Measurements from ENCODE around the gene SSR4. TPM values are rescaled to one million over a fixed set of nuclear protein-coding genes. Genes with fewer than 3 reads are reported as not detected.

SSR4 gene
- total and polyA plus RNA-seq, 2 of the 13 experiments (the other 11 are each of a cell fraction or from before 2014, with no cell fraction given) = 214 to 288 TPM

- no peak for TF ChIP-seq RXRB (CRISPR knock-in tag; IDR thresholded peaks at IDR 0.05; ENCODE audit: borderline replicate concordance)
Observed at GRCh38 chrX:153775293-153776119, 19.0 kb upstream of the SSR4 start (continued).

GRCh38 chrX:153776120-153776599 lies 18.3 kb upstream of the SSR4 start:
- FAIRE-seq (no peak), DNase-seq (ENCODE audit: low spot score) (no peak), ATAC-seq (no peak)
- WGBS (ENCODE audit: low lambda C conversion rate) = 93% methylated on average over 16 of the region's 20 CpGs
- no TSS peak for BruUV-seq (replicated peaks)
- Histone ChIP-seq H3K27me3 (ENCODE audit: control insufficient read depth in 1 of 2, insufficient read depth in 2 of 2, low read length in 2 of 2) (no peaks in the 10 kb centered on the region), H3K27ac (ENCODE audit: extremely low read length, insufficient read depth, low read length) (no peak overlapping the region), H3K9me3 (ENCODE audit: low read length) (no peaks in the 10 kb centered on the region), H3K4me2 (ENCODE audit: low read depth, low read length) (no peak overlapping the region), H4K20me1 (ENCODE audit: insufficient read depth, low read length) (no peaks in the 10 kb centered on the region), H2AFZ (ENCODE audit: low read length) (no peak overlapping the region), H3K36me3 (replicated peaks in 1 of 2; ENCODE audit: control insufficient read depth in 1 of 2, insufficient read depth in 2 of 2, low read length in 2 of 2) (no peaks in the 10 kb centered on the region), H3K4me1 (ENCODE audit: insufficient read depth, low read length) (no peaks in the 10 kb centered on the region), H3K4me3 (replicated peaks in 1 of 3; ENCODE audit: insufficient read depth in 1 of 3, low read depth in 2 of 3, low read length in 3 of 3) (no peak overlapping the region), H3K9ac (ENCODE audit: insufficient read depth, low read depth, low read length) (no peak overlapping the region), H3K79me2 (ENCODE audit: insufficient read depth, low read length) (no peaks in the 10 kb centered on the region)
- ChIA-PET CTCF (ENCODE audit: low intra/inter-chr PET ratio, low total read pairs) (no interaction called here), POLR2A (no interaction called here)
- in situ Hi-C loops (cut with HindIII; ENCODE audit: extremely low pct_ligation_motif_present, low pct_unique_long_range_greater_than_20kb) (no loop called here), intact Hi-C loops (cut with micrococcal nuclease; ENCODE audit: unreplicated experiment) (no loop called here)
- no peak for TF ChIP-seq ZNF30 (CRISPR knock-in tag; IDR thresholded peaks at IDR 0.05)
- no peak for TF ChIP-seq SP4 (CRISPR knock-in tag; IDR thresholded peaks at IDR 0.05)
- TF ChIP-seq, protein P1, sequence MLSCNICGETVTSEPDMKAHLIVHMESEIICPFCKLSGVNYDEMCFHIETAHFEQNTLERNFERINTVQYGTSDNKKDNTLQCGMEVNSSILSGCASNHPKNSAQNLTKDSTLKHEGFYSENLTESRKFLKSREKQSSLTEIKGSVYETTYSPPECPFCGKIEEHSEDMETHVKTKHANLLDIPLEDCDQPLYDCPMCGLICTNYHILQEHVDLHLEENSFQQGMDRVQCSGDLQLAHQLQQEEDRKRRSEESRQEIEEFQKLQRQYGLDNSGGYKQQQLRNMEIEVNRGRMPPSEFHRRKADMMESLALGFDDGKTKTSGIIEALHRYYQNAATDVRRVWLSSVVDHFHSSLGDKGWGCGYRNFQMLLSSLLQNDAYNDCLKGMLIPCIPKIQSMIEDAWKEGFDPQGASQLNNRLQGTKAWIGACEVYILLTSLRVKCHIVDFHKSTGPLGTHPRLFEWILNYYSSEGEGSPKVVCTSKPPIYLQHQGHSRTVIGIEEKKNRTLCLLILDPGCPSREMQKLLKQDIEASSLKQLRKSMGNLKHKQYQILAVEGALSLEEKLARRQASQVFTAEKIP (CRISPR knock-in tag; IDR thresholded peaks at IDR 0.05; ENCODE audit: borderline replicate concordance) = no peak
- TF ChIP-seq, protein P2, sequence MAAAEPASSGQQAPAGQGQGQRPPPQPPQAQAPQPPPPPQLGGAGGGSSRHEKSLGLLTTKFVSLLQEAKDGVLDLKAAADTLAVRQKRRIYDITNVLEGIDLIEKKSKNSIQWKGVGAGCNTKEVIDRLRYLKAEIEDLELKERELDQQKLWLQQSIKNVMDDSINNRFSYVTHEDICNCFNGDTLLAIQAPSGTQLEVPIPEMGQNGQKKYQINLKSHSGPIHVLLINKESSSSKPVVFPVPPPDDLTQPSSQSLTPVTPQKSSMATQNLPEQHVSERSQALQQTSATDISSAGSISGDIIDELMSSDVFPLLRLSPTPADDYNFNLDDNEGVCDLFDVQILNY (CRISPR knock-in tag; conservative IDR thresholded peaks at IDR 0.05) = no peak
- TF ChIP-seq ZNF761 (CRISPR knock-in tag; conservative IDR thresholded peaks at IDR 0.05) = no peak
- TF ChIP-seq REPIN1 (CRISPR knock-in tag; IDR thresholded peaks at IDR 0.05; ENCODE audit: borderline replicate concordance, low read depth) = no peak
- no peak for TF ChIP-seq SRSF1 (optimal IDR thresholded peaks at IDR 0.05; ENCODE audit: low read depth, low read length)
- no peak for TF ChIP-seq TRIM22 (IDR thresholded peaks at IDR 0.05)
- TF ChIP-seq ZNF672 (CRISPR knock-in tag; IDR thresholded peaks at IDR 0.05) = no peak
- TF ChIP-seq ZMAT3 (CRISPR knock-in tag; conservative IDR thresholded peaks at IDR 0.05) = no peak
- no peak for TF ChIP-seq ZBTB20 (CRISPR knock-in tag; IDR thresholded peaks at IDR 0.05; ENCODE audit: borderline replicate concordance, low read depth)
